Measurements from ENCODE around the gene PHYHD1. TPM values are rescaled to one million over a fixed set of nuclear protein-coding genes. Genes with fewer than 3 reads are reported as not detected.
"Not testable (repeated sequence)": the region's sequence is repeated elsewhere in the genome, so short reads cannot be mapped to it uniquely, and the experiment has no call there.

The PHYHD1 gene
- total and polyA plus RNA-seq, 10 of the 15 experiments (the other 5 are each of a cell fraction or from before 2014, with no cell fraction given) = 0.09 to 0.17 TPM; not detected in 8

DNA sequence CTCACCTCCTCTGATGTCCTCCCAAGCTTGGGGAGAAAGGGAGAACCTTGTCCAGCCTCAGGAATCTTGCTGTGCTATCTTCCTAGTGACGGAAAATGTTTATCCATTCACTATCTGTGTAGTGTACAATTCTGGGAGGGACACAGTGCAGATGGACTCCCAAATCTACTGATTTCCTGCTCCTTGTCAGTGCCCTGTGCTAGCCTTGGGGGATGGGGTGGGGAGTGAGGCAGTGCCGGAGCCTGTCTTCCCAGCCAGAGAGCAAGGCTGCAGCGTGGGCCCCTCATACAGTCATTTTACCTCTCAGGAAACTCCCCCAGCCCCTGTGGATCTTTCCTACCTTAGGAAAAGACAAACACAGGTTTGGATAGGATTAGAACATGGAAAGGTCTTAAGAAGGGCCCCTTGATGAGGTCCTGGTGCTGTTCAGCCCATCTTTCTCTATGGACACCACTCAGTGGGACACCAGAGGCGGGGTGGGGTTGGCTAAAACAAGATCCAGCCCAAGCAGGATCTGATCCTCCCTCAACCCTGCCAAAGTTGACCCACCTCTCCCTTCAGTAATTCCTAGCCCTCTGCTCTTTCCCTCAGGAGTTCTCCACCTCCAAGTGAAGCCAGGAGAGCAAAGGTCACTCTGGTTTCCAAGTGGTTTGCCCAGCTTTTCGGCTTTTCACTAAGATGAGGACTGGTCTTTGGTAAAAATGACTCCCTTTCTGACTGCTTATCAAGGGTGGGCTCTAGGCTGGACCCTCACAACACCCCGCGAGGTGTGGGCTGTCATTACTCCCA lies 23.2 kb downstream of the PHYHD1 start:
- H2AFZ ChIP-seq (ENCODE audit: control insufficient read depth, low read depth, low read length) = no peak overlapping the region
- ChIA-PET POLR2A (no interaction called here), CTCF (no interaction called here), SMC1A (ENCODE audit: uncharacterized antibody, unreplicated experiment) (no interaction called here), RAD21 (ENCODE audit: unreplicated experiment) (no interaction called here)
- in situ Hi-C loops (cut with MboI) = no loop called here
- H3K9me3 ChIP-seq (replicated peaks; ENCODE audit: control insufficient read depth, insufficient read depth, low read length) = no peaks in the 10 kb centered on the region
- no peak for FAIRE-seq
- H3K4me2 ChIP-seq (ENCODE audit: control insufficient read depth, insufficient read depth) = no peak overlapping the region
- intact Hi-C loops (cut with micrococcal nuclease; ENCODE audit: unreplicated experiment) = no loop called here
- peaks cover 6% of the 10 kb centered on the region for H3K4me1 ChIP-seq (ENCODE audit: control insufficient read depth, insufficient read depth, low read length)
- no peak for DNase-seq (ENCODE audit: low read depth, low spot score)
- no peak overlapping the region for H3K27ac ChIP-seq (ENCODE audit: control insufficient read depth, insufficient read depth)
- no peak overlapping the region for H3K4me3 ChIP-seq
- H3K79me2 ChIP-seq (ENCODE audit: control insufficient read depth, insufficient read depth, low read length) = peaks cover 20% of the 10 kb centered on the region
- no peak for ATAC-seq
- no peak overlapping the region for H3K9ac ChIP-seq (ENCODE audit: control insufficient read depth, insufficient read depth, low read length)
- H3K27me3 ChIP-seq (replicated peaks in 1 of 2; ENCODE audit: control insufficient read depth in 2 of 2, insufficient read depth in 2 of 2, low read length in 1 of 2) = no peaks in the 10 kb centered on the region
- no peaks in the 10 kb centered on the region for H4K20me1 ChIP-seq (ENCODE audit: control insufficient read depth, insufficient read depth)
- TSS peak; percentile 42 for BruUV-seq (replicated peaks)
- TF ChIP-seq EGR1 (IDR thresholded peaks at IDR 0.05; ENCODE audit: borderline replicate concordance in 1 of 2, low read depth in 2 of 2, low read length in 2 of 2) = no peak
- TF ChIP-seq BRCA1 (IDR thresholded peaks at IDR 0.05; ENCODE audit: low read depth, low read length) = no peak
- no peak for TF ChIP-seq TCF3 (IDR thresholded peaks at IDR 0.05; ENCODE audit: borderline replicate concordance, insufficient read depth, low read depth, low read length)
- TF ChIP-seq NBN (IDR thresholded peaks at IDR 0.05) = no peak
- TF ChIP-seq YBX1 (IDR thresholded peaks at IDR 0.05) = no peak
- TF ChIP-seq CHD4 (IDR thresholded peaks at IDR 0.05) = no peak
- 83% methylated on average over 7 of the region's 7 CpGs for WGBS (ENCODE audit: insufficient coverage, insufficient replicate concordance, low lambda C conversion rate, missing lambda C conversion rate)
- no peaks in the 10 kb centered on the region for H3K36me3 ChIP-seq (ENCODE audit: control insufficient read depth in 2 of 2, insufficient read depth in 2 of 2, low read length in 1 of 2)

DNA sequence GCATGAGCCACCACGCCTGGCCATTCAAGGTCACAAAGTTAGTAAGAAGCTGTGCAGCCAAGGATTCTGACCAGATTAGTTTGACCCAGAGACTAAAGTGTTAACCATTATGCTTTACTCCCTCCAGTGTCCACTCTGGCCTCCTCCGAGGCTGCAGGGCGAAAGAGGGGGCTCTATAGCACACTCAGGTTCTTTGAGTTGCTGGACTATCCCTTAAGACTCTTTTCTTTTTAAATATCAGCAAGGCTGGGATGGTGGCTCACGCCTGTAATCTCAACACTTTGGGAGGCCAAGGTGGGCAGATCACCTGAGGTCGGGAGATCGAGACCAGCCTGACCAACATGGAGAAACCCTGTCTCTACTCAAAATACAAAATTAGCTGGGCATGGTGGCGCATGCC lies 24.2 kb downstream of the PHYHD1 start:
- in situ Hi-C loops (cut with MboI); H3K9ac ChIP-seq (ENCODE audit: control insufficient read depth, insufficient read depth, low read length); H2AFZ ChIP-seq (ENCODE audit: control insufficient read depth, low read depth, low read length); POLR2A ChIA-PET; H3K4me2 ChIP-seq (ENCODE audit: control insufficient read depth, insufficient read depth); FAIRE-seq; H4K20me1 ChIP-seq (ENCODE audit: control insufficient read depth, insufficient read depth); H3K4me3 ChIP-seq; RAD21 ChIA-PET (ENCODE audit: unreplicated experiment); H3K27ac ChIP-seq (ENCODE audit: control insufficient read depth, insufficient read depth); H3K27me3 ChIP-seq (replicated peaks in 1 of 2; ENCODE audit: control insufficient read depth in 2 of 2, insufficient read depth in 2 of 2, low read length in 1 of 2); BruUV-seq (replicated peaks); H3K9me3 ChIP-seq (replicated peaks; ENCODE audit: control insufficient read depth, insufficient read depth, low read length); H3K36me3 ChIP-seq (ENCODE audit: control insufficient read depth in 2 of 2, insufficient read depth in 2 of 2, low read length in 1 of 2); SMC1A ChIA-PET (ENCODE audit: uncharacterized antibody, unreplicated experiment); DNase-seq (ENCODE audit: low read depth, low spot score); ATAC-seq: not testable (repeated sequence)
- peaks cover 11% of the 10 kb centered on the region for H3K4me1 ChIP-seq (ENCODE audit: control insufficient read depth, insufficient read depth, low read length)
- intact Hi-C loops (cut with micrococcal nuclease; ENCODE audit: unreplicated experiment) = loop anchor here (5.0 kb wide), 1 partner anchor 223 kb away; the partner anchor contains the start of gene ZDHHC12
- CTCF ChIA-PET = interaction anchor here (1.0 kb wide), 1 partner anchor 17 kb away, joined by 3 read pairs; no protein-coding TSS in a partner anchor
- 79% methylated on average over 7 of the region's 7 CpGs for WGBS (ENCODE audit: insufficient coverage, insufficient replicate concordance, low lambda C conversion rate, missing lambda C conversion rate)
- peaks cover 21% of the 10 kb centered on the region for H3K79me2 ChIP-seq (ENCODE audit: control insufficient read depth, insufficient read depth, low read length)
